Stimulated activated CD8-positive, alpha-beta memory T cell treated with anti-CD3 and anti-CD28 coated beads, Interleukin-12 subunit alpha, Interleukin-12 subunit beta, amount 100 ng/mL, for 24 hours (primary cell): ENCODE data around the gene AGBL1.

Source experiments
- DNase-seq: peaks from one replicate; pipeline ENCODE4 v3.0.0-alpha.2; 2020; ENCODE audit errors: extremely low read depth

Gene AGBL1

GRCh38 chr15:86804406-86804805 lies 724.7 kb downstream of the AGBL1 start:
- DNase-seq: no peak

- no peak for DNase-seq
Measured at GRCh38 chr15:86810329-86810728, 730.7 kb downstream of the AGBL1 start.

- DNase-seq: no peak
Measured at GRCh38 chr15:86813892-86814291, 734.2 kb downstream of the AGBL1 start.

GRCh38 chr15:86829245-86829644 lies 749.6 kb downstream of the AGBL1 start:
- DNase-seq: no peak

- DNase-seq: no peak
Measured at GRCh38 chr15:86830304-86830703, 750.6 kb downstream of the AGBL1 start.

GRCh38 chr15:86833595-86833994 lies 753.9 kb downstream of the AGBL1 start:
- DNase-seq: no peak

- no peak for DNase-seq
Measured at GRCh38 chr15:86834115-86834863, 754.6 kb downstream of the AGBL1 start.

GRCh38 chr15:86837294-86838061 lies 757.8 kb downstream of the AGBL1 start:
- no peak for DNase-seq

GRCh38 chr15:86839502-86839901 lies 759.8 kb downstream of the AGBL1 start:
- no peak for DNase-seq

- no peak for DNase-seq
Measured at GRCh38 chr15:86840996-86841395, 761.3 kb downstream of the AGBL1 start.

- DNase-seq: no peak
Measured at GRCh38 chr15:86842199-86842598, 762.5 kb downstream of the AGBL1 start.

- DNase-seq: no peak
Measured at GRCh38 chr15:86846036-86846435, 766.4 kb downstream of the AGBL1 start.

- no peak for DNase-seq
Measured at GRCh38 chr15:86849136-86849535, 769.5 kb downstream of the AGBL1 start.

- DNase-seq: no peak
Measured at GRCh38 chr15:86849558-86850285, 770.1 kb downstream of the AGBL1 start.

- DNase-seq: no peak
Measured at GRCh38 chr15:86850939-86851338, 771.3 kb downstream of the AGBL1 start.

GRCh38 chr15:86852741-86853140 lies 773.1 kb downstream of the AGBL1 start:
- DNase-seq: no peak

GRCh38 chr15:86854176-86854575 lies 774.5 kb downstream of the AGBL1 start:
- DNase-seq: no peak

- no peak for DNase-seq
Measured at GRCh38 chr15:86855307-86856291, 775.9 kb downstream of the AGBL1 start.

- DNase-seq: no peak
Measured at GRCh38 chr15:86857701-86858100, 778.0 kb downstream of the AGBL1 start.

GRCh38 chr15:86863226-86863915 lies 783.7 kb downstream of the AGBL1 start:
- DNase-seq: no peak

GRCh38 chr15:86865920-86866319 lies 786.2 kb downstream of the AGBL1 start:
- DNase-seq: no peak
